Islet of Langerhans (tissue), 1 donor: ENCODE measurements around the gene GMPR.
"Not testable (repeated sequence)": the region's sequence is repeated elsewhere in the genome, so short reads cannot be mapped to it uniquely, and the experiment has no call there.

Source experiments
- FAIRE-seq: peaks from one replicate; lab custom pipeline; 2011; peaks lifted over from hg19 to GRCh38; lab: Jason Lieb, UNC

GMPR gene

DNA sequence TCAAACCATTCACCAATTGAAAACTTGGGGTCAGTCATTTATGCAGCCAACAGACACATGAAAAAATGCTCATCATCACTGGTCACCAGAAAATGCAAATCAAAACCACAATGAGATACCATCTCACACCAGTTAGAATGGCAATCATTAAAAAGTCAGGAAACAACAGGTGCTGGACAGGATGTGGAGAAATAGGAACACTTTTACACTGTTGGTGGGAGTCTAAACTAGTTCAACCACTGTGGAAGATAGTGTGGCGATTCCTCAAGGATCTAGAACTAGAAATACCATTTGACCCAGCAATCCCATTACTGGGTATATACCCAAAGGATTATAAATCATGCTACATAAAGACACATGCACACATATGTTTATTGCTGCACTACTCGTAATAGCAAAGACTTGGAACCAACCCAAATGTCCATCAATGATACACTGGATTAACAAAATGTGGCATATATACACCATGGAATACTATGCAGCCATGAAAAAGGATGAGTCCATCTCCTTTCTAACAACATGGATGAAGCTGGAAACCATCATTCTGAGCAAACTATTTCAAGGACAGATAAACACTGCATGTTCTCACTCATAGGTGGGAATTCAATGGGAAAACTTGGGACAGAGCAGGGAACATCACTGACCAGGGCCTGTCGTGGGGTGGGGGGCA lies 13.2 kb upstream of the GMPR start:
- FAIRE-seq: not testable (repeated sequence)

DNA sequence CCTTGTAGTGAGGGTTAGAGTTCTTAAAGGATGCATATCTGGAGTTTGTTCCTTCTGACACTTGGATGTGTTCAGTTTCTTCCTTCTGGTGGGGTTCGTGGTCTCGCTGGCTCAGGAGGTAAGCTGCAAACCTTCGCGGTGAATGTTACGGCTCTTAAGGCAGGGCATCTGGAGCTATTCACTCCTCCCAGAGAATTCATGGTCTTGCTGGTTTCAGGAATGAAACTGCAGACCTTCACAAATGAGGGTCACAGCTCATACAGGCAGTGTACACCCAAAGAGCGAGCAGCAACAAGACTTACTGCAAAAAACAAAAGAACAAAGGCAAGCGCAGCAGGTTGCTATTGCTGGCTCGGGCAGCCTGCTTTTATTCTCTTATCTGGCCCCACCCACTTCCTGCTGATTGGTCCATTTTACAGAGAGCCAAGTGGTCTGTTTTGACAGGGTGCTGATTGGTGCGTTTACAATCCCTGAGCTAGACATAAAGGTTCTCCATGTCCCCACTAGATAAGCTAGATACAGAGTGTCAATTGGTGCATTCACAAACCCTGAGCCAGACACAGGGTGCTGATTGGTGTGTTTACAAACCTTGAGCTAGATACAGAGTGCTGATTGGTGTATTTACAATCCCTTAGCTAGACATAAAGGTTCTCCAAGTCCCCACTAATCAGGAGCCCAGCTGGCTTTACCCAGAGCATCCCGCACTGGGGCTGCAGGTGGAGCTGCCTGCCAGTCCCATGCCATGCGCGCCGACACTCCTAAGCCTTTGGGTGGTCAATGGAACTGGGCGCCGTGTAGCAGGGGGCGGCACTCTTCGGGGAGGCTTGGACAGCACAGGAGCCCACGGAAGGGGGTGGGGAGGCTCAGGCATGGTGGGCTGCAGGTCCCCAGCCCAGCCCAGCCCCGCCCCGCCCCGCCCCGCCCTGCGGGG lies 12.0 kb upstream of the GMPR start:
- not testable (repeated sequence) for FAIRE-seq

DNA sequence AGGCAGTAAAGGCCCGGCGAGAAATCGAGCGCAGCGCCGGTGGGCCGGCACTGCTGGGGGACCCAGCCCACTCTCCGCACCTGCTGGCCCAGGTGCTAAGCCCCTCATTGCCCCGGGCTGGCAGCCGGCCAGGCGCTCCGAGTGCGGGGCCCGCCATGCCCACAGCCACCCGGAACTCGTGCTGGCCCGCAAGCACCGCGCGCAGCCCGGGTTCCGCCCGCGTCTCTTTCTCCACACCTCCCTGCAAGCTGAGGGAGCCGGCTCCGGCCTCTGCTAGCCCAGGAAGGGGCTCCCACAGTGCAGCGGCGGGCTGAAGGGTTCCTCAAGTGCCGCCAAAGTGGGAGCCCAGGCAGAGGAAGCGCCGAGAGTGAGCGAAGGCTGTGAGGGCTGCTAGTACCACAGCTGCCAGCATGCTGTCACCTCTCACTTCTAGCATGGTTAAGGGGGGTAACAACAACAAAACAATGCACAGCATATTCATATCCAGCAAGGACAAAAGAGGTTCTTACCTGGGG lies 11.3 kb upstream of the GMPR start:
- no peak for FAIRE-seq

DNA sequence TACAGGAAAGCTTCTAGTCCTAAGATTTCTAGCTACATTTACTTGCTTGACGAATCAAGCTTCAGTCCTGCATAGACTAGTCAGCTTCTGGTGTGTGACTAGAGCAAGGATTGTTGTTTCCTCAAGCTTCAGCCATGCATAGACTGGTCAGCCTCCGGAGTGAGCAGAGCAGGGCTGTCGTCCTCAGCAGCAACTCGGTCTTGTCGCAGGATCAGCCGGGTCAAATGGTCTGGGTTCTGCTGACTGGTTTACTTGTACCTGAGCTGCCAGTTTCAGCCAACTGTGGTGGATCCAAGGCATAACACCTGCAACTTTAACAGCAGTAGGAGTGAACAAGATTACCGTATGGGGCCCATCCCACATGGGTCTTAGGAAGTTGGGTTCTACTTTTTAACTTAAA lies 10.8 kb upstream of the GMPR start:
- no peak for FAIRE-seq

DNA sequence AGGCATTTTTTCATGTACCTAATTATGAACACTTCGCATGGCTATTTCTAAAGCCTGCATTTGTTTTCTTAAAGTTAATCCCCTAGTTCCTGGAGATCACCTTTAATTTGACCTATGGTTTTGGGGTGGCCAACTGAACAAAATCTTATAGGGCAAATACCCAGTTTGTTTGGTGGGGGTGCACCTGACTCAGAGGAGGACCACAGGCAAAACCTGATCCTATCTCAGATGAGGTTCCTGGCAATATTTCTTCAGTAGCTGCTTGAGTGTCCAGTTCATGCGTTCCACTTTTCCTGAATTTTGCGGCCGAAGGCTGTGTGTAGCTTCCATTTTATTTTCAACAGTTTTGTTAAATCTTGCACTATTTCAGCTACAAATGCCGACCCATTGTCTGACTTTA lies 10.3 kb upstream of the GMPR start:
- FAIRE-seq: no peak

DNA sequence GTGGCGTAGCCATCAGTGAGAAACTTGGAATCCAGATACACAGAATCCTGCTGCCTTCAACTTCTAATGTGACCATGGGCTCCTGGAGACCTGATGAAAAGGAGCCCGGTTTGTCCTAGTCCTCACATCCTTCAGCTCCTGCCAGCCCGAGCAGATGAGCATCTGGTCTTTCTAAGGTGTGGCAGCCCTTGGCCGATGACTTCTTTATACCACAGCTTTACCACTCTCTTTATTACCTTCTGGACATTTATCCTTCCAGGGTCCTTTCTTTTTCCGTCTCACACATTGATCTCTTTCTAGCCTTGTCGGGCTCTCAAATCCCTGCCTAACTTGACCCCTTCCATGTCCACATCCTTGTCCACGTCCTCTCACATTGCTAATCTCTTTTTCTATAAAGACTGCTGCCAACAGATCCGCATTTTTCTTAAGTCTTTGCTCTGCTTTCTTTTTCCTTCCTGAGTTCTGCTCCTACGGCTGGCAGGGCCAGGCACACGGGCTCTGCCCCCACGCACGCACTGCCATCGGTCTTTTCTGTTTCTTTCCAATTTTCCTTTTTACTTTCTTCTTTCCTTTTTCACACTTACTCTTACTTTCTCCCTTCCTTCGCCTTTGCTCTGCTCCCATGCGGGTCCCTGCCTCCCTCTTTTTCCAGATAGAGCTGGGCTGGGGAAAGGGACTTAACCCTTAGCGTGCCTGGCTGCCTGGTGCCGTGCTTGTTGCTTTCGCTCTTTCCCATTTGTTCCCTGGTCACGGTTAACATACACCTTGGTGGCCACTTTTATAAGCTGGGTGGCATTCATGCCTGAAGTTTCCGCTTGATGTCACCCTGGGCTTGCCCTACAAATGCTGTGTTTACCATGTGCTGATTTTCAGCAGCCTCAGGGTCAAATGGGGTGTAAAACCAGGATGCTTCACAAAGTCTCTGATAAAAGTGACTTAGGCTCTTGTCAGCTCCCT lies 9.4 kb upstream of the GMPR start:
- FAIRE-seq: no peak

DNA sequence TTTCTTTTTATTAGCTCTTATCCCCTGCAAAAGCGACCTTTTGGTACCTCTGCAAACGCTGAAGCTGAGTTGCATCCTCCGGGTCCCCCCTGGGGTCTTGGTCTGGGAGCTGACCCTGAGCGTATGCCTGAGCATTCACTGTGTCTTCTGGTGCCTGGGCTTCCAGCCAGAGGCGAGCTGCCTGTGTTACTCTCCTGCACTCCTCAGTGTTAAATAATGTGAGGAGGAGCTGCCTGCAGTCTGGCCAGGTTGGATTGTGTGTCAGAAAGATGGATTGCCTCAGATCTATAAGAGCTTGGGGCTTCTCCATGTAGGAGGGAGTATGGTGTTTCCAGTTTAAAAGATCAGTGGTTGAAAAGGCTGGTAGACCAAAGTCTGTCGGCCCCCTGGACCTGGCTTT lies 8.7 kb upstream of the GMPR start:
- no peak for FAIRE-seq

DNA sequence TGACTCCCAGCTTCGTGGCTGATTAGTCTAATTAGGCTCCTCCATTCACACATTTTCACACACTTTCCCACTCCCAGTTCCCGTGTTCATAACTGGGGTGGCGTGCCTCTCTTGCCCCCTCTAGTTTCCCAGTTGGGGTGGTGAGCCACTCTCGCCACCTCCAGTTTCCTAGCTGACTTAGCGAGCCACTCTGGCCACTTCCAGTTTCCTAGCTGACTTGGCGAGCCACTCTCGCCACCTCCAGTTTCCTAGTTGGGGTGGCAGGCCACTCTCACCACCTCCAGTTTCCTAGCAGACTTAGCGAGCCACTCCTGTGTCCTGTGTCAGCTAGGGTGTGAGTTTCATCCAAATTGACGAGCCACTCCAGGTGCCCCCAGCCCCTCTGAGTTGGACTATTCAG lies 7.4 kb upstream of the GMPR start:
- FAIRE-seq: no peak

DNA sequence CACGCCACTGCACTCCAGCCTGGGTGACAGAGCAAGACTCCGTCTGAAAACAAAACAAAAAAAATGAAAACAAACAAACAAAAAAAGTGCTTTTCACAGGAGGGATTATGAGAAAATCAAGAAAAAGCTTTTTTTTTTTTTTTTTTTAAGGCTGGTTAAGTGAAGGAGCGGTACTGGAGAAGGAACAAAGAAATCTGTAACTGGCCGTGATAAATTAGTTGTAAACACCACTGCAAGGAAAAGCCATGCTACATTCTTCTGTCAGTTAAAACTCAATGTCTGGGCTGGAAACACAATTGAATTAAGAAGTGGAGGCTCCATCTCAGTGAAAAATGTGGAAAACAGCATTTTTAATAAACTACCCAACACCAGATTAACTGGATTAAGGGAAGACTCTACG lies 6.3 kb upstream of the GMPR start:
- FAIRE-seq: no peak

DNA sequence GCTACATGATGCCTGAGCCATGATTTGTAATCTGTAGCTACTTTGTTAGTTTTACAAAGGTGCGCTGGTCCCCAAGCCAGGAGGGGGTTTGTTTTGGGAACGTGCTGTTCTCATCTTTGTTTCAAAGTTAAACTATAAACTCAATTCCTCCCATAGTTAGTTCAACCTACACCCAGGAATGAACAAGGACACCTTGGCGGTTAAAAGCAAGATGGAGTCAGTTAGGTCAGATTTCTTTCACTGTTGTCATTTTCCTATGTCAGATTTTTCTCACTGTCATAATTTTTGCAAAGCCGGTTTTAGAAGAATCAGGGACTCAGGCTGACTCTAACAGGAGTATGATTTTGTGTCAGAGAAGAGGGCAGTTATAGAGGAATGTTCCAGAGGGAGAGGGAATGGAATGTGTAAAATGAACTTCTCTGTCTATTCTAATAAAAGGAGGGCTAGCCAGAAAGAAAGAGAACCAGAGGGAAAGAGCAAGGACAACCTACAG lies 2.3 kb upstream of the GMPR start:
- no peak for FAIRE-seq

DNA sequence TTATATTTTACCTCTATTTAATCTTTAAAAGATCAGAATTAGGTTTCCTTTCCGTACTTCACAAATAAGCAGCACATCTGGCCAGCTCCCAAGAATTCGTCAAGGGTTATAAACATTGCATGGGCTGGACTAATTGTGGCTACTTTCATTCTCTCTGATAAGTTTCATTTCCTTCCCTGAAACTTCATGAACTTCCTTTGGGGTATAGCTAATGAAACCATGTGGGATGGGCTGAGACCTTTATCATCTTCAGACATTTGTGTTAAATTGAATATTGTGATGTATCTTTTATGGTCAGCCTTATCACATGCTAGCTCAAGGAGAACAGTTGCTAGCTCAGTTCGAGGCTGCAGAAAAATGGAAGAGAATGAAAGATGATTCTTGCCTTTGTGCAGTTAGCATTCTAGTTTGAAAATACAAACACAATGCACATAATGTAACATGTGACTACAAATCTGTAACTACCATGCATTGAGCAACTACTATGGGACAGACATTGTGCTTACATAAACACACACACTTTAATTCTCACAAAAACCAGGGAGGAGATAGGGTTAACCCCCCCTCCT lies 1.7 kb upstream of the GMPR start:
- no peak for FAIRE-seq

DNA sequence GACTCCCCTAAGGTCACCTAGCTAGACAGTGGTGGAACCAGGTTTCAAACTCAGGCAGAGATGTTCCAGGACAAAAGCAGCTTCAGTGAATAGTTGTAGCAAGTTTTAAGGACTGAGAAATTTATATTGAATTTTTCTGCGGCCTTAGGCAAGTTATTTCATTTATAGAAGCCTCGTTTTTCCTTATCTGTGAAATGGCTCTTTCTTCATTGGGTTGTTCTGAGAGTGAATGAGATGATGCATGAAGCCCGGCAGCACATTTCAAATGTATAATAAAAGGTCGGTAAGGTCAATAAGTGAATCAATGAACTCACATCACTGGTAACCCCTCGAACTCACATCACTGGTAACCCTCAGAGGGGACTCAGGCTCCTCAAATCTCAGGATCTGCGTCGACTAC lies 1.1 kb upstream of the GMPR start:
- no peak for FAIRE-seq

DNA sequence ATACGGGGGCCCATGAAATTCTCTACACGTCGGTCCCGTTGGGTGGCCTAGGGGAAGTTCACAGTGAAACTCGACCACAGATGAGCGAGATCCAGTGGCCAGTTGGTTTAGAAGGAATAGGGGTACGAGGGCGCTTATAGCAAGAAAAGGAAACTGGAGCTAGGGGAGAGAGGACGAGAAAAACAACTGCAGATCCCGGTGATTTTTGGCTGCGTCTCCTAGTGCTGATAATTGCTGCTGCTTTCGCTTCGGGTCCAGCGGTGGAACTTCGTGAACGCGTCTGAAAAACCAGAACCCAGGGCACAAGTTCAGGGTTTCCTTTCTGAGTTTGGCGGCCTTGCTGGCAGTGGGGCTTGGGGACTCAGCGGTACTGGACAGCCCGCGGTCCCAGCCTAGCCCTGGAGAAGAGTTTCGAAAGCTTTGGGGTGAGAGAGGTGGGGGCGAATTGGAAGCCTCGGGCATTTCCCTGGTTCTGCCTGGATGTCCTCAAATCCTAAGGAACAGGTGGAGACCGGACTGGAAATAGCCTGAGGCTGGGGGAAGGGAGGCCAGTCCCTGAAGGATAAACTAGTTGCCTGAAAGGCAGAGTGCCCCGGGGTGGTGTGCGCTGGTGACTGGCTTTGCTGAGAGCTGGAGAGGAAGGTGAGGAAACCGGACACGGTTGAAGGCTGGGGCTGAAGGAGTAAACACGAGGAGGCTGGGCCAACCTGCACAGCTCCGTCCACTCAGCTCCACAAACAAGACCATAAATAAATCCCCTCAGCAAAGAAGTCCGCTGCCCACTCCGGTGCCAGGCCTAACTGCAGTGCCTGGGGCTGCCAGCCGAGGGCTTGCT lies 793 bp downstream of the GMPR start:
- no peak for FAIRE-seq

DNA sequence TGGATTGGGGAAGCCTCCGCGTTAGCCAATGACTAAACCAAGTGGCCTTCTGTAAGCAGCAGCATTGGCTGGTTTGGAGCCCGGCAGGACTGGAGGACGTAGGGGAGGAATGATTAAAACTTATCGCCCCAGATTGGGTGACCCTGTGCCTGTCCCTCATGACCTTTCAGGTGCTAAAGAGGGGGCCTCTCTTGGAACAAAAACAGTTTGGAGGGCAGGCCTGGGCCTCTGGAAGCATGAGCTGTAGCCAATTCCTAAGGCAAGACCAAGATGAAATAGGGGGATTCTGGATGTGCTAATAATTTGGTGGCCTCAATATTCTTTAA lies 1.4 kb downstream of the GMPR start:
- no peak for FAIRE-seq

DNA sequence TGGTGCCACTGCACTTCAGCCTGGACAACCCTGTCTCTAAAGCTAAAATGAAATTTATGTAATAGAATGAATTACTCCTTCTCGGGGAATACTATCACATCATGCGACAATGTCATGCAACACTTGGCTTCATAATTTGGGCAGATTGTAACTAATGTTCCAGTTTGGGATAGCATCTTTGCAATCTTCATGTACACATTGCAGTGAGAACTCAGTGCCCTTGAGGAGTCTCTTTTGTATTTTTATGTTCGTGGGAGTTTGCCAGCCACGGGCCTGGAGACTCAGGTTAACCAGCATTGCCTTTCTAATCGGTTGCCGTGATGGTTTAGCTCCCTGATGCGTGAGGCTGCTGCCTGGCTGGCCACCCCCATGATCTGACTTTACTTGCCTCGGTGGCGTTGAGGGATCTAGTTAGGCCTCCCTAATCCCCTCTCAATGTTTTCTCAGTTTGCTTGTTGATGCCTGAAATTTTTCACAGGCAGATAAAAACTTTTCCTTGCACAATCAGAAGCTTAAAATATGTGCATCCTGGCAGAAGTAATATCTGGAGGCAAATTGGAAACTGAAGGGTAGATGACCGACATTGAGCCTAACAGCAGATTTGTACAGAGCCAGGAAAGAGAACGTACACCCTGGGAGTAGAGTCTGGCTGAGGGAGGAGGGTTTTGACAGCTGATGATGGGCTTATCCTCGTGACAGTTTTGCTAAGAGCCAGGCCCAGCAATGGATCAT lies 2.4 kb downstream of the GMPR start:
- no peak for FAIRE-seq

DNA sequence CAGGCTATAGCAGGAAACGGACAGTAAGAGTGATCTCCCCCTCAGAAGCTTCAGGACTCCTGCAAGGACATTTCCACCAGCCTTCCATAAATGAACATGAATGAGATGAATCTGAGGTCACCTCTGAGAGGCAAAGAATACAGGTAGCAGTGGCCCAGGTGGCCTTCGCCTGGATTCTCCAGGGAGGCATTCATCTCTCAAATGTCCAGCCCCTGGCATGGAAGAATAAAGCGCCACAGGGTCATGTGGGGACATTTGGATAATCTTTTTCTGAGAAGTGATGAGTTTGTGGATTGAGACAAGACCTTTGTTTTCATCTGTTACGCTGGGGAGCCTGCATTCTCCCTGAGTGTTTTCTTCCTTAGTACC lies 2.9 kb downstream of the GMPR start:
- no peak for FAIRE-seq

DNA sequence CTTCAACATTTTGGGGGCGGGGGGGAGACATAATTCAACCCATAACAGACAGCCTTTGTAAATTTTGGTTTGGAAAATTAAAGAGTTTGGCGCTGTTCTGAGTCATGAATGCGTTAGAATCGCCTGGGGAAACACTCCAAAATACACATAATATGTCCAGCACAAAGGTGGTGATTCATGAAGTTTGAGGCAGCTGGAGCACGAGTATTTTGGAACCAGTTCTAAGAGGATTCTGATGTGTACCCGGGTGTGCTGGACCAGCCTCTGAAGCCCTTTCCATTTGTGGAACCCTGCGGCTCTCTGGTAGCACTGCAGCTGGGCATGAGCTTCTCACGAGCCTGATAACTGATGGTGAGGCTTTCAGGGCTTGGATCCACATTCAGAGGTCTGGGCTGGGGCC lies 4.7 kb downstream of the GMPR start:
- no peak for FAIRE-seq

DNA sequence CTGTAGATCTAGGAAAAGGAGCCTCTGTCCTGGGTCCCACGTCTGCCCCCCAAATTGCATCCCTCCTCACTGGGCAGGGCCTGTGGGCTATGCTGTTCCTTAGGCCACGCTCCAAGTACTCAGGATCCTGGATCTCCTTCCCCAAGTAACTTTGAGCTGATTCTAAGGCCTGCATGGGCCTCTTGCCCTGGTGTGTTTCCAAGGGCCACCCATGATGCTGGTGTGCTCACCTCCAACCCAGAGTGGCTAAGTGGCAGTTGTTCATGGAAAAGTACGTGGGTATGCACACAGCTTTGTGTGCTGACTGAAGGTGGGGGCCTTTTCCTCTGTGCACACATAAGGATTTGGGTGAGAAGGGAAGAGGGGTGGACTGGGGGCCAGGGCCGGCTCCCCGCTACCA lies 5.3 kb downstream of the GMPR start:
- FAIRE-seq: no peak

DNA sequence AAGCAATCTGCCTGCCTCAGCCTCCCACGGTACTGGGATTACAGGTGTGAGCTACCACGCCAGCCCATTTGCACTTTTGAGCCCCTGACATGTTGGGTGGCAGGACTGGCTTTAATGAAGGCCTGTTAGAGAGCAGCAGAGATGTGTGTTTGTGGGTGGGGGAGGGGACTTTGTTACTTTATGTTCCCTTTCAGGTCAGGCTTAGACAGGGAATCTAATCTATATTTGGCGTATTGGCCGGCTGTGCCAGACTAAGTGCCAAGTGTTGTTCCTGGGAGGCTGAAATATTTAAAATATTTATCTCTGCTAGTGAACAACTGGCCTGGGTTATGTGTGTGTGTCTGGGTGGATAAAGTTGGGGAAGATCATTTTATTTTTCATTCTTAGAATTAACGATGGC lies 6.1 kb downstream of the GMPR start:
- no peak for FAIRE-seq

DNA sequence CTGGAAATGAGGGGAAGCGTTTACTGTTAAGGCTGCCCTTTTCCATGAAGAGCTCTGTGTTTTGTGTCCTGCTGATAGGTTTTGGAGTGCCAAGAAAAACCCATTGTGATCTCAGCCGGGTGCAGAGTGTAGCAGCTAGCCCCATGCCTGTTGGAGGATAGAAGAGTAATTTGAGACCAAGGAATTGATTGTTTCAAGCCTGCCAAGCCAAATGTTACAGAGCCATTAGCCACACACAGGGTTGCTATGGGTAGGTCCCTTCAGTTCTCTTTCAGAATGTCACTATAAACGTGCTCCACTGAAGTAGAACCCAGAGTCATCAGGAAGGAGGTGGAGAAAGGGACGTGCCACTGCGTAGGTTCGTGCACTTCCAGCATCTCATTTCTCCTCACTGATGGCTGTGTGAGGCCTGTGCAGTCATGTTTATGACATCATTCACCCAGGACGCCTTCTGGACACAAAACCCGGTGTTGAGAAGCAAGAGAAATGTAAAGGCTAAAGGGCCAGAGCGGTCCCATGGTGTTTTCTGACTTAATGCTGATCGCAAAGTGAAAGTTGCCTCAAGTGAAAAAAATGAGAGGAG lies 6.6 kb downstream of the GMPR start:
- no peak for FAIRE-seq
